GM18517 (cell line): ENCODE results near the gene OSBP2.

Source experiments
- ATAC-seq: cut with Tn5 transposase; IDR thresholded peaks from one replicate; pipeline ENCODE4 v1.9.1; 2021; ENCODE audit warnings: mild to moderate bottlenecking, moderate library complexity; ENCODE audit not compliant: unreplicated experiment

OSBP2 gene

DNA sequence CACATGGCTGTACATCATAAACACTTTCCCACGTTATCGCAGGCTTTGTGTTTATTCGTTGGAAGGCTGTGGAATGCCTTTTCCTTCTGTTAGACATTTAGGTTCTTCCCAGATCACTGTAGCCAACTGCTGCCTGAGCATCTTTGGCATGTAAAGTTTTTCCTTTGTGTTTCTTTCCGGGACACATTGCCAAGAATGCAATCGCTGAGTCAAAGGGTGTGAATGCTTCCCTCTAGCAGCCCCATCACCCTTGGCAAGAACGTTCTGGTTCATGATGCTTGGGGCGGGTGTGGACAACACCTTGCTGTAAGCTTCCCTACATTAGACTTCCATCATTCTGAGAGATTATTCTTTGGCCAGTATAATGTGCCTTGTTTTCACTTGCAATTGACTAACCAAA lies 136.2 kb downstream of the OSBP2 start:
- no peak for ATAC-seq

DNA sequence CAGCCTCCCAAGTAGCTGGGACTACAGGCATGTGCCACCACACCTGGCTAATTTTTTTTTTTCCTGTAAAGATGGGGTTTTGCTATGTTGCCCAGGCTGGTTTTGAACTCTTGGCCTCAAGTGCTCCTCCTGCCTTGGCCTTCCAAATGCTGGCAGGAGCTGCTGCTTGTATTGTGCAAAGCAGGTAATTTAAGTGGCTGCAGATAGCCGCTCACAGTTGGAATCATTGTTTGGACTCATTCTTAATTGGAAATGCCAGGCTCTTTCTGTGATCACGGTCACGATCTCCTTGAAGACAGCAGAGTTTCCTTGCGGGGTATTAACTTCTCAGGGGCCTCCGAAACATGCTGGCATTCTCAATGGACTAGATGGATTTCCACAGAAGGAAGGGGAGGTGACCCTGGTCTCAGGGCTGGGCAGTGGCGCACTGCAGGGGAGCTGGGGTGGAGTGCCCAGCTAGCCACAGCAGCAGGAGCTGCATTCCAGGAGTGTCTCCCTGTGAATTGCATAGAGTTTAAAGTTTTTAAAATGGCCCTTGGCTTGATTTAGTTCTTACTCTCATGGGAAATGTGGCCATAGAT lies 137.8 kb downstream of the OSBP2 start:
- ATAC-seq = no peak

DNA sequence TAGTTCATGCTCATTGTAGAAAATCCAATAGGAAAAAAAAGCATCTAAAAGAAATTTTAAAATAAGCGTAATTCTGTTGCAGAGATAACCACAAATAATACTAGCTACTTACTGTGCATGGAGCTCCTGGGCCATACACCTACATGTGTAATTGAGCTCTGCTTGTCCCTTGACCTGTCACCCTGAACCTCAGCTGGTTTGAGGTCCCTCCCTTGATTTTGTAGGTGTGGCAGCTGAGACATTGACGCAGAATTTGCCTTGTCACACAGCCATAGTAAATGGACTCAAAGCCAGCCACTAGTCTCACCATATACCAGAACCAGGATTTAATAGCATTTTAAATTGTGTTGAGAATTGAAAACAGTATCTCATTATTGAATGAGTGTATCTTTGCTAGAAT lies 138.6 kb downstream of the OSBP2 start:
- ATAC-seq = no peak

DNA sequence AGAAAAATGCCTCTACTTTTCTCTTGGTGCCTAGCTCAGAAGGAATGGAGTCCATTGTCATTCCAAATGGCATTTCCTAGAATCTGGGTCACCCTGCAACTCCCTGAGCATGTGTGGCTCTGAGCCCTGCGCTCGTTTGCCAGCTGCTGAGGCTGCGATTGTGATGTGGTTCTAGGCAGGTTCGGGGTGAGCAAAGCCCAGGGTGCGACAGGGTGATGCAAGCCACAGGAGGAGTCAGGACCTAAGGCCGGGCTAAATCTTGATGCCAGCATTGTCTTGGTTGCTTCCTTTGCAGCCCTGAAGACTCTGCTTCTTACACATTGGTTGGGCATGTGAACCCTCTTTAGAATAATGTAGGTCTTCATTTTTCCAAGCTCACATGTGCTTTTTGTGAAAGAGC lies 142.9 kb downstream of the OSBP2 start:
- ATAC-seq = no peak

DNA sequence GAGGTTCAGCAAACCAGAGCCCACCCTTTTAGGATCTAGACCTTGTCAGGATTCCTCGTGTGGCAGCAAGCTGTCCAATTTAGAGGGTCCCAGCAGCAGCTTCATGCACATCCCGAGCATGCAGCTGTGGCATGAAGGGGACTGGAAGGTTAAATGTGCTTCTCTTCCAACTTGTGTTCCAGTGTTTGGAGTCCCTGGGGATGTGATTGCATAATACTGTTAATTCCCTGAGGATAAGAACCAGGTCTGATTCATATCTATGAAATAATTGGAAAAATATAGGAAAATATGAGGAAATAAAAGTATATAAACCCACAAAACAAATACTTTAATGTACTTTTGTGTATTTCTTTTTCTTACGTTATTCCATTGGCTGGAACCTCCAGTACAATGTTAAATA lies 143.4 kb downstream of the OSBP2 start:
- ATAC-seq = no peak

DNA sequence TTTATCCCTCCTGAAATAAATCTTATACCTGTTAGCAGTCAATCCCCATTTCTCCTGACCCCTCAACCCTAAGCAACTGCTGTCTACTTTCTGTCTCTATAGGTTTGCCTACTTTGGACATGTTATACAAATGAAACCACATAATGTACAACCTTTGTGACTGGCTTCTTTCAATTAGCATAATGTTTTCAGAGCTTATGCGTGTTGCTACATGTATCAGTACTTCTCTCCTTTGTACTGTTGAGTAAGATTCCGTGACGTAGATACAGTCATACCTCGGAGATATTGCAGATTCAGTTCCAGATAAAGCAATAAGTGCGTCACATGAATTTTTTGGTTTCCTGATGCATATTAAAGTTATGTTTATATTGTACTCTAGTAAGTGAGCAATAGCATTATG lies 146.6 kb downstream of the OSBP2 start:
- ATAC-seq = no peak

DNA sequence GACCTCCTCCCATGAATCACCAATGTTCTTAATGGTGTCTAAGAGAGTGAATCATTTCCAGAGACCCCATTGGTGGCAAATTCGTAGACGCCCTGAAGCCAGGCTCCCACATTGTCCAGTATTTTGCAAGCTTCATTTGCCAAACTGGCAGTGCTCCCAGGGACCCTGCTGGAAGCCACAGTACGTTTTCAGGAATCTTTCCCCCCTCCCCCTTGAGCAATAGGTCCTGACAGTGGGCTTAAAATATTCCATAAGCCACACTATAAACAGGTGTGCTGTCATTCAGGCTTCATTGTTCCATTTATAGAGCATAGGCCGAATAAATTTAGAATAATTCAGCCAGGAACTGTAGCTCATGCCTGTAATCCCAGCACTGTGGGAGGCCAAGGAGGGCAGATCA lies 148.6 kb downstream of the OSBP2 start:
- ATAC-seq = no peak

DNA sequence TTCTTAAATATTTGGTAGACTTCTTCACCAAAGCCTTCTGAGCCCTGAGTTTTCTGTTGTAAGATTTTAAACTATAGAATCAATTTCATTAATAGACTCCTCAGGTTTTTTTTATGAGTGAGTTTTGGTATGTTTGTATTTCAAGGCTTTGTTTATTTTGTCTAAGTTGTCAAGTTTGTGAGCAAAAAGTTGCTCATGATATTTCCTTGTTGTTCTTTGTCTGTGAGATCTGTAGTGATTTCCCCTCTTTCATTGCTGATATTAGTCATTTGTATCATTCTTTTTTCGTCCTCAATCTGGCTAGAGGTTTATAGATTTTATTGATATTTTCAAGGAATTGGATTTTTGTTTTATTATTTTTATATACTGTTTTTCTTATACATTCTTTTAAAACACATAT lies 152.9 kb downstream of the OSBP2 start:
- no peak for ATAC-seq

DNA sequence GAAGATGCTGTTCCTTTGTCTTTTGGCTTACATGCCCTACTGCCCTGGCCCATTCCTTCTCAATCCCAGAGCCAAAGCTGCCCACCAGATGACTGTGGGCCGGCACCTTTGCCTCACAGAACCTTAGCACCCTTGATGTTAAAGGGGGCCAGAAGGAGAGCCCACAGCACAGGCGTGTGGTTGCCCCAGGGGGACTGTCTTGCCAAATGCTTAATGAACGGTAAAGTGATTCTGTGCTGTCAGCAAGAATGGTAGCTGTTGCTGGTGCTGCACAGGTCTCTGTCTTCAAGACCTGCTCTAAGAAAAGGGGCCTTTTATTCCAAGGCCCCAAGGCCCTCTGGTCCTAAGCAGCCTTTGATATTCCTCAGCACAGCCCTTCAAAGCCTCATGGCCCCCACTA lies 160.6 kb downstream of the OSBP2 start:
- ATAC-seq = no peak

DNA sequence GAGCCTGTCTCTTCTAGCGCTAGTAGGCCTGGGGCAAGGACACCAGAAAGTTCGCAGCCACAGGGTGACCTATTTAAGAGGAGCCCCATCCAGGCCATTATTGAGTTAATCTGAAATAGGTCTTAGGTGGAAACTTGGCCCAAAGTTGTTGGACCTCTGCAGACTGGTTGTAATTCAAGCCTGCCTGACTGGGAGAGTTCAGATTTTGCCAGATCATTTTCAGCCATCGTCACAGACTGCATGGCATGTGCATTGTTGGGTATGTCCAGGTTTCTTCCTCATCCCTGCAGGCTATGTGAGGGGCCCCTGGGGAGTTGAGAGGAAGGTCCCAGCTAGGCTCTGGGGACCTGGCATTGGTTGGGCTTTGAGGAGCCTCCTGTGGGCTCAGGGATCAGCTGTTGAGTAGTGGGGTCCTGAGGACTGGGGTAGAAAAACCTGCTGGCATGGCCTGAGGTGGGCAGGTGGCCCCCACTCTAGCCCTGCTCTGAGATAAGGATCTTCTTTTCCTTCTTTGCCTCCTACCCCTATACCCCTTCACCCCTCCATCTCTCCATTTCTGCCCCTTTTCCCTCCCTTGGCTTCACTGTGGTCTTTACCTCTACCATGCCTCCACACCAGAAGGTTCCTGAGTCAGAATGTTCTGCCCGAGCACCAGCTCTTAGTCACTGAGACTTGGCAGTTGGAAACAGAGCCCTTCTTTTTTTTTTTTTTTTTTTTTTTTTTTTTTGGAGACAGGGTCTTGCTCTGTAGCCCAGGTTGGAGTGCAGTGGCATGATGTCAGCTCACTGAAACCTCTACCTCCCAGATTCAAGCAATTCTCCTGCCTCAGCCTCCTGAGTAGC lies 161.2 kb downstream of the OSBP2 start:
- ATAC-seq = no peak

DNA sequence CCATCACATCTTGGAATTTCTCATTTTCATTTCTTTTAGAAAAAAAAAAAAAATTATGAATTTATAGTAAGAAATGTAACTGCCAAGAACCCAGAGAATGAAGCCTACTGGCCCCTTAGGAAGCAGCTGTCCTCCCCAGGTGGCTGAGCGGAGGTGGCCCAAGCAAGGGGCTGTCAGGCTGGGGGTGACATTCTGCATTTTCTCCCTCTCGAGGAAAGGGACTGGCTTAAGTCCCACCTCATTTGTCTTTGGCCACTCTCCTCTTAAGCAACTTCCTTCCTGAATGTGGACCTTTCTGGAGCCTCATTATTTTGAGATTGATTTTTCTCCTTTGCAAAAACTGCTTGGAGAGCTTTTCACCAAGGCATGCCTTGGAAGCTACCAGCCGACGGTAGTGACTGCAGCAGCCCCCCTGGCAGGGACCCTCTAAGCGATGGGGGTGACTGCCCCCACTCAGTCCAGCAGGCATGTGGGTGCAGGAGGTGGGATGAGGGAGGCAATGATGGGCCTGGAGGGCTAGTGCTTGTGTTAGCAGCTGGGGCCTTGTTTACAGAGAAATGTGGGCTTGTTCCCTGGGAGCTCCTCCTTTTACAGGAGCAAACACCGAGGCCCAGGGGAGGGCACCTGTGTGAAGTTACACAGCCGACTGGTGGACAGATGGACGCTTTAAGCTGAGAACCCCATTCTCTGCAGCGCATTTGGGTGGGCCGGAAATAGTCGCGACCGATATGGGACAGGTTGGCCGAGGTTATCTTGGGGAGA lies 162.2 kb downstream of the OSBP2 start:
- no peak for ATAC-seq

DNA sequence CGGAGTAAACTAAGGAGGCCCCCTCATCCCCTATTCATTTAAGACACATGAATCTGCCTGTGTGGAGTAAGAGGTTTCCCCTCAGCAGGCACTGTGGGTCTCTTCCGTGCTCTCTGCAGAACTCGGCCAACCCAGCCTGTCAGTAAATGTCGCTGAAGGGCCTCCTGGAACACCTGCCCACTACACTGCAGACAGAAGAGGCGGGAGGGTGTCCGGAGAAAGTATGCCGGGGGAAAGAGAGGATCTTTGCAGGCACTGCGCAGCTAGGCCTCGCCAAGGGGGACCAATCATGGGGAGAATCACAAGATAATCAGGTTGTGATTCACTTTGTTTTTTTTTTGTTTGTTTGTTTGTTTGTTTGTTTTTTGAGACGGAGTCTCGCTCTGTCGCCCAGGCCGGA lies 163.1 kb downstream of the OSBP2 start:
- no peak for ATAC-seq

DNA sequence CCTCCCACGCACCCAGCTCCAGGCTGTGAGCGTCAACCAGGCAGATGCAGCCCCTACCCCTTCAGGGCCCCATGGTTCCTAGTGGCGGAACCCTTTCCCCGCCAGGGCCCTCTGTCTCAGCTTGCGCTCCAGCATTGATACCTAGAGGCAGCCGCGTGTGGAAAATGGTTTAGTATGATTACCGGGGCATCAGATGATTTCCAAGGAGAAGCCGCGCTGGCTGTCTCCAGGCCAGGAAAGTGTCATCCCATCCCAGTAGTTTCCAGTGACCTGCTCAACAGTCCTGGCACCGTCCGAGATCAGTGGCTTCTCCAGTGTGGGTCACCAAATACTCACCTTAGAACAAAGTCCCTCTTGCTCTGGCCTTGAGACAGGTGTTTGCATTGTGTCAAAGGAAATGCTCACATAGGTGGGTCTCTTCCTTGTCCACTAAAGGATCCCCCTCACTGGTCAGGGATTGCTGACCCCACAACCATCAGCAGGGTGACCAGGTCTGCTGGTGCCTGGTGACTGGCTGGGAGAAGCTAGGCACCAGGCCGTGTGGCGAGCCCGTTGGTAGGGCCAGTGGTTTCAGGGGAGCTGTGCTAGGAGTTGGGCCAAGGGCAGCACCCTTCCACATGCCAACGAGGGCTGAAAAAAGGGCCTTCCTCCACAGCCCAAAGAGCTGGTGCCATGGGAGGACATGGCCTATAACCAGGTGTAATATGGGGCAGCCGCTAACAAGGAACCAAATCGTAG lies 164.5 kb downstream of the OSBP2 start:
- no peak for ATAC-seq

DNA sequence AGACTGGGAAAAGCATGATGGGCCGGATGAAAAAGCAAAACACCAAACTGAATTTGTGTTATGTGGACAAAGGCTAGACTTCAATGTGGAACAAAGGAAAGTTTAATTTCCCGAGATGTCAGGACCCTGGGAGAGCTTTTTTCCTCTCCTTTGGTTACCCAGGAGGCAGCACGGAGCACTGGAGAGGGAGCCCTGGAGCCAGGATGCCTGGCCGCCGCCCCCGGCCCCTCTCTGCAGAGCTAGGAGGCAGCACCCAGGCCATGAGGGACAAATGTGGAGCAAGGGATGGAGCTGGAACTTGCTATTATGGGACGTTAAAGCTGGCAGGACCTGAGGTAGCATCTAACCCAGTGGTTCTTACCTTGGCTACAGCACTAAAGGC lies 165.0 kb downstream of the OSBP2 start:
- ATAC-seq = no peak

DNA sequence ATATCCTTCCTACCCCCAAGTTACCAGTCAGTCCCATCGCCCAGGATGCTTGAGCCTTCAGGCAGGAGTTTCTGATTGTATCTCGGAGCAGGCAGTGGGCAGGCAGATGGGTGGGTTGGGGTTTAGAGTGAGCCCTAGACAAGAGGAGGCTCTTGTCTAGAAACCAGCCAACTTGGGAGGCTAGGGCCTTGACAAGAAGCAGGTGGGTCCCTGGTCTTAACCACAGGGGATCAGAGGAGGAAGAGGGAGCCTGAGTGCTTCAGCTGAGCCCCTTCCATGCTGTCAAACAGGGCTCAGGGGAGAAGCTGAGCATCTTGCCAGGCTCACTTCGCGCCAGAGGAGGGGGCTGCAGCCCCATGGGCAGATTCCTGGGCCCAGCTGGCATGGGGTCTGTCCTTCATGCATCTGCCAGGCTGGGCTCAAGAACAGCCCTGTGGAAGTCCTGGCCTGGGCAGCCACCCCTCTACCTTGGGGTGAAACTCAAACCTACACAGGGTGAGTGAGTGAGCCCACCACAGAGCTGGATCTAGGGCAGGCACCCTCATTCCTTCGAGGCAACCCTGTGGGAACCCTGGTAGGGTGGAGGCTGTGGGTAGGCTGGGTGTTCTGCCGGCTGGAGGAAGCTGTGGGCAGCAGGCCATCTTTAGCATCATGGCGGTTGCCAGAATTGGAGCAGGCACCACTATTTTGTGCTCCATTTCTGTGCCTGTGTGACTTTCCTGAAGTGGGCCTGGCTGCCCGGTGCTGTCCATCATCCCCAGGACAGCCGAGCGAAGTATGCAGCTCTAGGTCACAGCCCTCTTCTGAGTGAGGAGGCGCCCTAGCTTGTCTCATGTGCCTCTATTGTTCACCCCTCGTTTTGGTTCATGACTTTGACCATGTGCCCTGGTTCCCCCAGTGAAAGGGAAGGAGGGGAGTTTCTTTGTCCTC lies 165.8 kb downstream of the OSBP2 start:
- no peak for ATAC-seq

DNA sequence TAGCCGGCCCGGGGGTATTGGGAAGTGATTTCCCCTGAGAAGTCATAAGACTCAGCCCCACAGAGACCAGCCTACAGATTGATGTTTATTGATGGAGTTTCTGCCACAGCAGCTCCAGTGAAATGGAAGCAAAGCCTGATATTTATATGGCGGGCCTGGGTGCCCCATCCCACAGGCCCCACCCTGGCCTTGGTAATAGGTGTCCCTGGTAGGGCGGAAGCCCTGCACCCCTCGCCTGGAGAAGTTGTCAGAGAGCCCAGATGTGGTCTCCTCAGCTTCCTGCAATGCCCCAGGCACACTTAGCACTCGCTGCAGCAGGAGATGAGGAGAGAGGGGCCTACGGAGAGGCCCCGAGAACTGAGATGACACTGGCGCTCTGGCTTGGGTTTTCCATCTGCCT lies 166.5 kb downstream of the OSBP2 start:
- no peak for ATAC-seq

DNA sequence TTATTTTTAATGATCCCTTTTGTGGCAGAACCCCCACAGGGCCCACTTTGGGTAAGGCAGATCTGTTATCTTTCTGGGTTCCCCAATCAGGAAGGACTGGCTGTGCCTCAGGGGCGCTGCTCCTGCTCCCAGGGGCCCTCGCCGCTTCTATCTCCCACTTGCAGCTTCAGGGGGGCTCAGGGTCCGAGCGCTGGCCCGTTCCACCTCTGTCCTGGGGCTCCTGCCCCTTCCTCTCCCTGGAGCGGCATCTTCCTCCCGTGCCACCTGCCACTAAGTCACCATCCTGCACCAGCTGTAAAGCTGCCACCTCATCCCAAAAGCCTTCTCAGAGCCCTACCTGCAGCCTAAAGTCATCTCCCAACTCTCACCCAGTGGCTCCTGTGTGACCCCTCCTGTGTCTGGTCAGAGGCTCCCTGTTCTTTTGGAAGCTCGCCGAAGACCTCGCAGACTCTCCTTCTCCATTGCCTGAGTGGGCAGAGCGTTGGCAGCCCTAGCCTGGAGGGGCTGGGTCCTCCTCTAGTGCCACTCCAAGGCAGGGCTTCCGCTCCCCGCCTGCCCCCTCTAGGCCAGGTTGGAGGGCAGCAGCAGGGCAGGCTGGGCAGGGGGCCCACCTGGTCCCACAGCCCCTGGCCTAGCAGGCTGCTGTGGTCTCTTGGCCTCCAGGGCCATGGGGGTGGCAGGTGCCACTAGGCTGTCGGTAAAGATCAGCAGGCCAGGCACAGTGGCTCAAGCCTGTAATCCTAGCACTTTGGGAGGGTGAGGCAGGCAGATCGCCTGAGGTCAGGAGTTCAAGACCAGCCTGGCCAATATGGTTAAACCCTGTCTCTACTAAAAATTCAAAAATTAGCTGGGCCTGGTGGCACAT lies 167.2 kb downstream of the OSBP2 start:
- ATAC-seq = no peak

DNA sequence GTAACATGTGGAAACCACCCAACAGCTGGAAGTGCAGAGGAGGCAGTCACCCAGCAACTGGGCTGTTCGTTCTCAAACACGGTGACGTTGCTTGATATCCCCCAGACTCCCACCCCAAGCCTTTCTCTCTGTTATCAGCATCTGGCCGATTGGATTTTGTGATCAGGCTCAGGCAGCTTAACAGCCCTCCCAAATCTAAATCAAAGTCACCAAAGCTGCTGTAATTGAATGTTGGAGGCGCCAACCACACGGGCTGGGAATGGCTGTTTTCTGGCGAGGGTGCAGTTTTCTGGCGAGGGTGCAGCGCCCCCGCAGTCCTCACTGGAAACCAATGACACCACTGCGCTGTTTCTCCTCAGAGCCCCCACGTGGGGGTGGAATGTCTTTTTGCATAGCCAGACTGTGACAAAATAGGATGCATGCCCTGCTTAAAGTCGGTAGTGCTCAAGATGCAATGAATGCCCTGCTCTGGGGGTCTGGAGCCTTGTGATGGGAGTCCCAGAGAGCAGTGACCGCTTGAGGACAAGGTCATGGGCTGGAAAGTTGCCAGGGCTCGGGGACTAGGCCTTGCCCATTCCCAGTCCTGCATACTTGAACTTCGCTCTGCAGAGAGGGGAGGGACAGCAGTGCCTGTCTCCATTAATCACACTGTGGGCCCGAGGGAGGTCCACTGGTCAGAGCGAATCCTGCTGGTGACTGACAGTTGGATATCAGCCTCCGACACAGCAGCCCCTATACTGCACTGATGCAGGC lies 168.6 kb downstream of the OSBP2 start:
- no peak for ATAC-seq
